D341Med (cell line): Measurements from ENCODE around the gene MYO5A.

Experiments used
- DNase-seq: peaks from one replicate; pipeline ENCODE4 v3.0.0; 2012; ENCODE audit warnings: low spot score

The MYO5A gene

DNA sequence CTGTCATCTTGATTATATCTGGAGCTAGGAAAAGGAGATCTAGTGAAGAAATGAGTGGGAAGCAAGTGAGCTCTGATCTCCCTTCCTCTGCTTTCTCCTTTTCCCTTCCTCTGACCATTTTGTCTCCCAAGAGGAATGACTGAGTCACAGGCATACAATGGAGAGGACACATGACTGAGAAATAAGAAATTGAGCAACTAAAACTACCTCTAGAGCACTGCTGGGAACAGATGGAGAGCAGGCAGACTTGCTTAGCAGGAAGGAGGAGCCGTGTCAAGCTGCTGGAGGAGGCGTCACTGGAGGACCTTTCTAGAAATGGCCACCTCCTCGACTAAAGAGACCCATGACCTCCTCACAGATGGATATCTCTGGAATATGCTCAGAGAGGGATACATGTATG lies 166.2 kb downstream of the MYO5A start:
- DNase-seq: no peak

DNA sequence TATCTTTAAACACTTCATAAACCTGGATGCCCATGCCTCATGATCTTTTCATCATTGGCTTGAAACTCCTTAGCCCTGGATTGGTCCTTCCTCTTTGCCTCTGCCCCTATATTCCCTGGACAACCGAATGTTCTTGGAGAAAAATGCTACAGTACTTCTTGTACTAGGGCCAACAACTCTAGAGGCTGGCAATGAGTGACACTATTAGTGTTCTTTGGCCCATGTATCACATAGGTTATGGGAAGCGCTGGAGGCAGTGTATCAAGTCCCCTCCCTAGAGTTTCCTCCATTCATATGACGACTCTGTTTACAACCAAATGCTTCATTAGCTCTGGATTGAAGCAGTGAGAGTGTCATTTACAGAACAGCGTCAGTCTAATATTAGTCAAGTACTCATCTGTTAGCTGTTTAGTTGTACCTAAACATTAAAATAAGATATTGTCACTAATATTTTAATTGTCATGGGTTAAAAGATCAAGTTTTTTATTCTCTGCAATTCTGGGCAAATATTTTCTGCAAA lies 166.6 kb downstream of the MYO5A start:
- no peak for DNase-seq

DNA sequence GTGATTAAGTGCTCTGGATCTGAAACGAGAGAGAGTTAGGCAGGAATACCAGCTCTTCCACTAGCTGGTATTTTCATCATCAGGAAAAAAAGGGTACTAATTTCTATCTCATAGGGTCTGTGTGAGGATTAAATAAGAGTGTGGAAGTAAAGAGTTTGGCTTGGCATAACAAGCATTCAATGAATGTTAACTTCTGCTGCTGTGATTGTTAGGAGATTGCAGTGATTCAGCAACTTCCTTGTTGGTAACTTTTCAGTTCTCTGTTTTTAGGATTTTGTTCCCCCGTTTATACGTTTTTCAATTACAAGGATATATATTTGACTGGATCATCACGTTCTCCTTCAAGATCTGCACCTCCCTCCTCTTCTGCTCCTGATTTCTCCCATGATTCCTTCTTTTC lies 167.2 kb downstream of the MYO5A start:
- DNase-seq: no peak

DNA sequence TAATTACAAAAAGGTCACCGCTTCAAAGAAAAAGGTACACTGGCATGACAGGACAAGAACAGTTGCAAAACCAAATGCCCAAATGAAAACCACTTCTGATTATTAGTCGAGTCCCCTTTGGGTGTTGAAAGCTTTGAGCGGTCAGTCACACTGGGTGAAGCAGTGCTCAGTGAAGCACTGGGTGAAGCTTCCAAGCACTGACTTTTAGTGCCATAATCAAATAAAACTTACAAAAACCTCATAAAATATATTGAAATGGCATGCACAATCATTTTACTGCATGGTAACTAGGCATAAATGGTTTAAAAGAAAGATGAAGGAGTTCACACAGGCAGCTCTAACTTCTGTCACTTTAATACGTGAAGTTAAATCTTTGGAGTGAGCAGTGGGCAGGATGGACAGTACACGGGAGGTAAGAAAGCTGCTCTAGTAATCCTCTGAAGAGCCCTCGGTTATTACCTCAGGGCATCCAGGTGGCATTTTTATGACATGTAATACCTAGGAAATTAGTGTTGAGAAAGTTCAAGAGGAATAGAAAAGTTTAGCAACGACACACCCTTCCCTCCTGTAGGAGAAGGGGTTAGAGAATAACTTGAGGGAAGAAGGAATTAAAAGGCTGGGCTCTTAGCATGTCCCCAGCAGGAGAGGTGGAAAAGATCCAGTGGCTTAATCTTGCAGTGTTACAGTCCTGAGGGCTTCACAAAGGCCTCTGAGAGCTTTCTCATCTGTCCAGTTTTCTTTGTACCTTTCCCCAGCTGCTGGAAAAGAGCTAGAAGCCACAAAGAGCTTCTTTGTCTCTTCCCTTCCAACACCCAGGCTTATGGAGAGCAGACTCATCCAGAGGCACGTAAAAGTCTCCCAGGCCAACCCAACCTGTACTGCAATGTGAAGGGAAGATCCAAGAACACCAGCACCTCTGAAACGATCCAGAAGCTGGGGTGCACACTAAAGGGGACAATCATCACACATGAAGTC lies 168.2 kb downstream of the MYO5A start:
- DNase-seq: no peak

DNA sequence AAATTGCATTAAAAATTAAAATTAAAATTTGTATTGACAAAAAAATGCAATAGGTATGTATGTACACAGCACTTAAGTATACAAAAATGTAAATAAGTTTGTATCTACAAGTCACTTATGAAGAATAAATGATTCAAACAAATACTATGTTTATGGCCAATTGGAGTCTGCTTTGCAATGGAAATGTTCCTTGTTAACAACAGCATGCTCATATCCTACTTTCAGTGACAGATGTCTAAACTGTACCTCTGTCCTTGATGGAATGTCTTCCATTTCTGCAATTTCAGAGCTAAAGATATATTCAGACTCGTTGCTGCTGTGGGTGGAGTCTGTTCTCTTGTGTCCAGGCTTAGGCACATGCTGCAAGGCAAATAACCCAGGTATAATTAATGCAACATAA lies 169.0 kb downstream of the MYO5A start:
- no peak for DNase-seq

DNA sequence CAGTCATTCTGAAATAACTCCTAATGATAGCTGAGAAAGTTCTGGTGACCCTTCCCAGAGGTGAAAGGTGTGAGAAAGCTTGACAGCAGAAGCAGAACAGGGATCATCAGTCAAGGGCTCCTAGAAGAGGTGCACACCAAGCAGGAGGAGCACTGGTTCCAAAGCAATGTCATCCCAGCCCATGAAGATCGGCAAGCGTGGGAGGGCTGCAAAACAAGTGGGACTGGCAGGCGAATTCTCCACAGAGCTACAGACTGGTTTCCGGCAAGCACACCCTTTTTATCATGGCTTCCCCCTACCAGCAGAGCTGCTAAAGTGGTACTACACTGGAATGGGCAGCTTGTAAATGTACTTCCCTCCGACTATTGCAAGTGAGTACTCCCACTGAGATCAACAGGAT lies 170.7 kb downstream of the MYO5A start:
- no peak for DNase-seq

DNA sequence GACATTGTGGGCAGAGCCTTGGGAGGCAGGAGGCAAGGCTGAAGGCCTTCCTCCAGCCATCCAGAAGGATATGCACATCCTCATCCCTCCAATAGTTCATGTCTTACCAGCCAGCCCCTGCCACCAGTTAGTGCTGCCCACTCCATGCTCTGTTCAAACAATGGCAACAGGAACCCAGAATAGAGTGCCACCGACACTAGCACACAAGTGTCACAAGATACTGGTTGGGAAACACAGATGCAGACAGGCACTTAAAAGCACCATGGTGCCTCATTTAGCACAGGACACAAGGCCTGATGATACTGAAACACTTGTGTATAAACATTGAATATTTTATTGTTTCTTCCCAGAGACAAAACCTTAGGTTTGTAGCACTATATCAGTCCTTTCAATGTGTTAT lies 176.6 kb downstream of the MYO5A start:
- DNase-seq: no peak

DNA sequence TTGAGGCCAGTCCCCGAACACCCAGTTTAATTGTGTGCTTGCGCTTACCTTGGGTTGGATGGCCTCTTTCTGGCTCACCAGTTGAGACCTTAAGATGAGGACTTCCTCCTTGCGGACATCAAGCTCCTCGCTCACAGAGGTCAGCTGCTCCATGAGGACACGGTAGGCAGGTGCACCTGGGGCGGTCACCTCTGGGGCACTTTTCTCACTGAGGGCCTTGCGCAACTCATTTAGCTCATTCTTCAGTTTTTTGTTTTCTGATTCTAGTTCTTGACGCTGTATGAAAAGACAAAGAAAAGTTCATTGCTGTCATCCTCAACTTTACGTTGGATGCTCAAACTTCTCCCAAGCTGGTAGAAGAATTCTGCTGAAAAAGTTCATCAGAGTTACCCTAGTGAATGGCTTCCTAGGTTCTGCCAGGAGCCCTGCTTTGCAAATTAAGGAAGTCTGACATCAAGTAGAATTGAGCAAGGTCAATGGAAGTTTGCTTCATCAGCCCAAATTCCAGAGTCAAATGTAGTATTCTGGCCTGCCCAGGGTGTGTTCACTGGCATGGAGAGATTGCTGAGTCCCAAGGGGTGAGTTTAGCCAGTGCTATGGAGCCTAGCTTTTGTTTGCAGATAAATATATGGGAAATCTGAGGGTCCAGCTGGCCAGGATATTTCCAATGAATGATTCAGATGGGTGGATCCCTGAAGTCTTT lies 177.3 kb downstream of the MYO5A start:
- no peak for DNase-seq

DNA sequence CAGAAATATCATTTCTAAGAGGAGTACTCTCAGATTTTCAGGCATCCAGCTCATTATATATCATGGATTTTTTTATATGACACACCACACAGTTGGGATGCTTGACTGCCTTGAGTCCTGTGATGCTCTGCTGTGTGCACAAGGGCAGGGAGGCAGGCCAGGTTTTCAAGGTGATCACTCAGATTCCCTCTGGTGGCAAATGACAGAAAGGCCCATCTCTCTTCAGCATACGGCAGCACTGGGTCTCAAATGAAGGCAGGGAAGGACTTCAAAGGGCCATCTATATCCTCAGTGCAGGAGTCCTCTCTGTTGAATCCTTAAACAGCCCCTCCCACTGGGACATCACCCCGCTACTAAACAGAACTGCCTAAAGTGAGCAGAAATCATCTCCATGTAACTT lies 178.3 kb downstream of the MYO5A start:
- DNase-seq: no peak

DNA sequence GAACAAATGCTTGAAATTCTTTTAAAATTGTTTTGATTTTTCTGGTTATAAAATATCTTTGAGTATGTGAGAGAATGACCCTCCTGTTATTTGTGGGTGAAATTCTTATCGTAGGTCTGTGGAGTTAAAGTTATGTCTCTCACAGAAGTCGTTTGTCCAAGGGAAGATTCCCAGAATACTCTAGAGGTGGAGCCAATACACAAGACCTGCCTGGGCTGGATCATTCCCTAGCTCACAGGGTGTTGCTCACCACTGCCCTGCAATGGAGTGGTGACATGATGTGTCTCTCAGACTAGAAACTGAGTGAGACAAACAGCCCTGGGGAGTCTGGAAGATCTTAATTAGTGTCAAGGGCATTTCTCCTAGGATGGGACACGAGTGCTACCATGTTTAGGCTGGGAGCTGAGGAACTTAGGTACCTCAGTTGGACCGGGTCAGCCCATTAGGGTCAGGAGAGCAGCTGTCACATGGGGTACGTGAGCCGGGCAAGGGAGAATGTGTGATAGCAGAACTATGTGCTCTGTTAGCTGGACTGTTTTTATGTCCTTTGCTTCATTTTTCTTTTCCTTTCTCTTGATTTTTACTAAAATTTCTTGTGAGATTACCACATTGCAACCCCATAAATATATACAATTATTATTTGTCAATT lies 179.5 kb downstream of the MYO5A start:
- no peak for DNase-seq

DNA sequence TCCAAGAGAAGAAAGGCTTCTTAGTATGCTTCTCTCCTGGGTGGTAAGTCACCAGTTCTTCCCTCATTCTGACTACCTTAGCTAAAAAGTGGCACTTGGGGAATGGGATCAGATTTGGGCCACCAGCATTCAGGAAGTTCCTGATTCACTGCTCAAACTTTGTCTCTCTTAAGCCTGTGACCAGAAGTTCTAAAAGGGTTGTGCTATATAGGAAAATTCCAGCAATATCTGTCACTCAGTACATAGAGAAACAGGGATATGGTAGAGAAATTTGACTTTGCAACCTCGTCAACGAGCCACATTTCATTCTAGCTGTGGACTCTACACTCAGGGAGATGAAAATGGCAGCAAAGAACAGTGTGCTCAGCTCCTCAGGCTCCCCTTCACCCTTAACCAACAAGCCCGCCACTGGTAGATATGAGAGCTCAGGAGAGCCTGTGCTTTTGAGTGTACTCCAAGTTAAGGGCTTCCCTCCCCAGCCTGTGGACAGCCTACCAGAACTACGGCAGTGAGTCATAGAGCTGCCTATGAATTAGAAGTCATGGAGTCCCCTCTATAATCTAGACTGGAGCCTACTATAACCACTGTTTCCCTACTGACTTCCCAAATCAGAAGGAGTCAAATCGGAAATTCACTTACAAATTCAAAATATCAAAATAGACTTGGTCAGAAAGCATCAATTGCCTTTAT lies 180.5 kb downstream of the MYO5A start:
- DNase-seq: no peak

DNA sequence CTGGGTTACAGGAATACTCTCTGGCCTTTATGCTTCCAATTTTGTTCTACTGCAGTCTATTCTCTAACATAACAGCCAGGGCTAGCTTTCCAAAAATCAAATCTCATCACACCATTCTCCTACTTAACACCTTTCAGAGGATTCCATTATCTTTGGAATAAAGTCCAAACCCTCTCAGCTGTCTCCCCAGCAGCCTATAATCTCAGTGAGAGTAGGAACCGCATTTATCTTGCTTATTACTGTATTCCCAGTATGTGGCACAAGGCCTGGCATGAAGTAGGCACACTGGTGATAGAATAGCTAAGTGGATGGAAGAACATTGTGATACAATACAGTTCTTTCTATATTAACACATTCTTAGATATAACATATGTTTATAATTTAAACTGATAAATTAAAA lies 184.1 kb downstream of the MYO5A start:
- no peak for DNase-seq

DNA sequence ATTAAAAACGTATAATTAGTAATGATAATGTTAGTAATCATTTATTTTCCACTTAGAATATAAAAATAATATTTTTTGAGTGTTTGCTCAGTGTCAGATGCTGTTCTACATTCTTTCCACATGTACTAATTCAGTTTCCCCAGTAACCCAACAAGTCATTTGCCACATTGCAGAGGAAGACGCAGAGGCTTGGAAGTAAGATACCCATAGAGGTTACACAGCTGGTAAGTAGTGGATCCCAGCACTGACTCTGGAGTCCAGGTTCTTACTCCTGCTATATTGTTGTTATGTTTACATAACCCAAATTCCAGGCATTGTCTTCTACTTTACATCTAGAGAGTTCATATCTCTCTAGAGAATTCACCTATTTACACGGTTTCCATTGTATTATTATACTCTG lies 184.8 kb downstream of the MYO5A start:
- no peak for DNase-seq

DNA sequence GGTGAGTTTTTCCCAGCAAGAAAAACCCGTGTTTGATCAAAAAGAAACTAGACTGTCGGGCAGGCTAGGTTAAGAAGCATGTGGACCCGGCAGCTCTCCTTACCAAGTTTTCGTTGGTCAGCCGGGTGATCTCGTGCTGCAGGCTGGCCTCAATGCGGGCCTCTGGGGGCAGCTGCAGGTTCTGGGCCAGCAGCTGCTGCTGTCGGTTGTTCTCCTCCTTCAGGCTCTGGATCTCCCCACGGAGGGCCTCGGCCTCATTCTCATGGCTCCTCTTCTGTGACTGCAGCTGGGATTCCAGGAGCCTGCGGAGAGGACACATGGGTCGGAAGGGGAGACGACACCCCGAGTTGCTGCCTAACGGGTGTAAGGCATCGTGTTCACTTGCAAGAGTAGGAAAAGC lies 188.6 kb downstream of the MYO5A start:
- DNase-seq: no peak

DNA sequence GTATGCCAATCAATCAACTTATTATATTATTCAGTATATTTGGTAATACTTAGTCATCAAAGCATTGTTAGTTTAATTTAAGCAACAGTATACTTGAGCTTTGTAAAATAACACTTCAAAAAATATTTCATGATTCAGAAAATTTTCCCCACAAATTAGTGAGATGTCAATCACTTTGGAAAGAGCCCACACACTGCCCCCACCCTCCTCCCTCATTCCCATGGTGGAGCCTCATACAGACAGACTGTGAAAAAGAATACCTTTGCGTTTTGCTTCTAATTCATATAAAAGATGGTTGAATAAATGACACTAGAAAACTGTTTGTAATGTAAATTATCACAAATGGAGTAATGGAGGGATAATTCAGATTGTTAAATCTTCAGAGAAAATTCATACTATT lies 189.8 kb downstream of the MYO5A start:
- no peak for DNase-seq

DNA sequence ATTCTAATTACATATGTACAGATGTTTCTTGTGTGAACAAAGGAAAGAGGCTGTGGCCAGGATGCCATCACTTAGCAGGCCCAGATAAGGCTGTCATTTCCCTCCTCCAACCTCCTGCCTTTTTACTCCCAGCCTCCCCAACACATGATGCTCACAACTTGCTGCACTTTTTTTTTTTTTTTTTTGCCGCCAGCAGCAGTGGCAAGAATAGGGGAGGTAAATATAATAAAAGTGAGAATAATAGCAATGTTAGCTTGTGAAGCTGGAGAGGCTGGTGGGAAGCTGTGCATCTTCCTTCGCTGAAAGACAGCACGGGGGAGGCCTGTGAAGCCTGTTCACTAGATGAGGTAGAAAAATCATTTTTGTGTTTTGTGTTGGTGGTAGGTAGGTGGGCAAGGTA lies 190.6 kb downstream of the MYO5A start:
- DNase-seq: no peak

DNA sequence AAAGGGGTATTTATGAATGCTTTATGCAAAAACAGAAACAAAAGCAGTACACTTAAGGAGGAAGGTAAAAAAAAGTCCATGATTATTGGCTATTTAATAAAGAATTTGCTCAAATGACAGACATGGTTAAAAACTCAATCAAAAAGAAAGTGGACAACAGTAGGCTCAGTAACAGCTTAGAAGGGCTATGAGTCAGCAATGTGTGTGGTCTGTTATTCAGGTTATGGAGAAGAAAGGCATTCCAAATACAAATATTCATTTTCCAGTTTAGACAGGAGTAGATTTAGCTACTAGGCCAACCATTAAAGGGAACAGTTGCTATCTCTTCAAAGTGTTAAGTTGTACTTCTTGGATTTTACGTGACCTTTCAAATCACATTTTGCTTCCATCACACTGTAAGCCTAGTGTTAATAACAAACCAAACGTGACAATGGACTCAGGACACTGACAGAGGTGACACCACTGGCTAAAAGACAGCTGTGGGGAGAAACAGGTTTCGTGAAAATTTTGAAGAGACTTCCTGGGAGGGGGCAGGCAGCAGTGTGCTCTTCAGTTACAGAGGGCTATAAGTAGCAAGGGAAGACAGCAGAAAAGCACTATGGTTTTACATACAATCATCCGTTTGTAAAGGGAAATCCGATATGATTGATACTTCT lies 191.4 kb downstream of the MYO5A start:
- no peak for DNase-seq

DNA sequence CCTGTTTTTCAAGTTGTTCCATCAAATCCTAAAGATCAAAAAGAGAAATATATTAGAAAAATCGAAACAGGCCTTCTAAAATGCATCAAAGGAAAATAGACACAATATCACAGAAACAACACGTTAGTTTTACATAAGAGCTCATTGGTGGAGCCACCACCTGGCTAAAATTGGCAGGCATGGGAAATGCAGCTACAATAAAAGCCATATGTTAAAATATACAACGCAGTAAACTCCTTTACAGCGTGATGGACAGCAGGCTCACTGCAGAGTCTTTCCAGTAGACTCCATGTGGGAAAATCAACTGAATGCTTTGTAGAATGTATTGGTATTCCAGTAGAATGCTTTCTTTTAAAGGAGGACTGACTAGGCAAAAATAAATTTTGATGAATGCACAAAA lies 192.2 kb downstream of the MYO5A start:
- no peak for DNase-seq

DNA sequence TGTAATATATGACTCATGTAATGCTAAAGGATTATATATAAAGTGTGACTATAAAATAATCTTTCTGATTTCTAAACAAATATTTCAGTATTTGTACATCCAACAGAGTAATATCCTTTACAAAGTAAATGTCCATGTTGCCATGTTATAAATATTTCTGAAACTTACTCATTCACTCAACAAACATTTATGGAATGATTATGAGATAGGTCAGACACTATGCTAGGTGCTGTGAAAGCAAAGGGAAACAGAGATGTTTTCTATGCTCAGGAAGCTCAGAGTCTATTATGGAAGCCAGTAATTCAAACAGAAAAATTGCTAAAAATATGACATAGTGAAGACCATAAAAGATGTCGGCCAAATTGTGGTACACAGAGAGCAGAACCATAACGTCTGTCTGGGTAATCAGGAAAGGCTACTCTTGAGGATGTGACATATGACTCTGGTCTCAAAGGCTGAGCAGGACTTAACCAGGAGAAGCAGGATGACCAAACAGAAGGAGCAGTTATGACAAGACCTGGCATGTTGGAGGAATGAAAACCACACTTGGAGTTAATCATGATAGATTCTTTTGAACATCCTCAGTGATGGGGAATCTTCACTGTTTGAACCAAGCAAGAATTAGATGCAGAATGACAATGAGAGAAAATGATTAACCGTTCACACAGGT lies 194.1 kb downstream of the MYO5A start:
- no peak for DNase-seq

DNA sequence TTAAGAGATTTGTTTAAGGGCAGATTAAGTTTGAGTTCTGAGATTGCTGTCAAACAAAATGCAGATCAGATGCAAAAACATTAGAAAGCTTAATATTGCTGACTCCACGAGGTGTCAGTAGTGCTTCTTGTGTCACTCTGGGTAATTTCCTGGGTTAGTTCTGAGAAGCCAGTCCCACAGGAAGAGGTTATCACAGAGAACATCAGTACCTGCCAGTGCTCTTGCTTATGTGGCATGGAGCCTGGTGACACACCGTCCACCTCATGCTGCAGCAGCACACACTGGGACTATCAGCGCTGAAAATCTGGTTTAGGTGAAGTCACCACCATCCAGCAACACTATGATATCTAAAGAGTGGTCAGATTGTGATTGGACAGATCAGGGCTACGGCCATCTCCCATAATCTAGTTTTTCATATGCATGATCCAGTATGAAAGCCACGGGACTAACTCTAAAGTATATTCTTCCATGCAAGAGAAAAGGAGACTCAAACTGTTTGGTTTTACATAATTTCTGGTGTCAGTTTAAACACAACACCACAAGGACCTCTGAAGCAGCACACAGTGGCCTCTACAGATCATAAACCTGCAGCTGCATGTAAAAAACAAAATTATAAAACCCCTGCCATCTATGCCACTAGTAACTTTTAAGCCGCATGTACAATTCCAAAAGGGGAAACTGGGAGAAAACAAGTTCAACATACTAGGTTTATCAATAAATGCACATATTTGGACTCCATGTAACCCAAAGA lies 197.0 kb downstream of the MYO5A start:
- DNase-seq: peak; percentile 59
